Subcutaneous abdominal adipose tissue (tissue), 5 donors: ENCODE results near the gene SLC25A47.

Experiments
- H3K27ac ChIP-seq: one replicate; pipeline ENCODE4 v1.7.0; 2013; ENCODE audit warnings: low read depth, mild to moderate bottlenecking, inconsistent platforms, low read length, moderate library complexity
- H3K27me3 ChIP-seq, 5 donors: one replicate each; pipeline ENCODE4 v1.7.0; 2013; ENCODE audit warnings: low read length in 5 of 5, inconsistent platforms in 1 of 5; ENCODE audit not compliant: control insufficient read depth in 5 of 5, insufficient read depth in 4 of 5
- H3K36me3 ChIP-seq, 5 donors: one replicate each; pipeline ENCODE4 v1.7.0; 2013; ENCODE audit warnings: low read length in 5 of 5; ENCODE audit not compliant: control insufficient read depth in 5 of 5, insufficient read depth in 5 of 5
- H3K4me1 ChIP-seq, 5 donors: one replicate each; pipeline ENCODE4 v1.7.0; 2013; ENCODE audit warnings: low read length in 5 of 5, mild to moderate bottlenecking in 3 of 5, moderate library complexity in 1 of 5; ENCODE audit not compliant: control insufficient read depth in 5 of 5, insufficient read depth in 5 of 5
- H3K4me3 ChIP-seq, 5 donors: one replicate each; pipeline ENCODE4 v1.7.0; 2013; ENCODE audit warnings: low read length in 5 of 5, low read depth in 1 of 5
- H3K9ac ChIP-seq, 5 donors: one replicate each; pipeline ENCODE4 v1.7.0; 2013; ENCODE audit warnings: low read length in 5 of 5, mild to moderate bottlenecking in 4 of 5, moderate library complexity in 3 of 5
- H3K9me3 ChIP-seq, 5 donors: one replicate each; pipeline ENCODE4 v1.7.0; 2013; ENCODE audit warnings: low read length in 5 of 5; ENCODE audit not compliant: control insufficient read depth in 5 of 5
- donor health status: healthy.
- donor health status: healthy.
- donor health status: healthy.
- donor health status: healthy.
- donor health status: healthy.

SLC25A47 gene

DNA sequence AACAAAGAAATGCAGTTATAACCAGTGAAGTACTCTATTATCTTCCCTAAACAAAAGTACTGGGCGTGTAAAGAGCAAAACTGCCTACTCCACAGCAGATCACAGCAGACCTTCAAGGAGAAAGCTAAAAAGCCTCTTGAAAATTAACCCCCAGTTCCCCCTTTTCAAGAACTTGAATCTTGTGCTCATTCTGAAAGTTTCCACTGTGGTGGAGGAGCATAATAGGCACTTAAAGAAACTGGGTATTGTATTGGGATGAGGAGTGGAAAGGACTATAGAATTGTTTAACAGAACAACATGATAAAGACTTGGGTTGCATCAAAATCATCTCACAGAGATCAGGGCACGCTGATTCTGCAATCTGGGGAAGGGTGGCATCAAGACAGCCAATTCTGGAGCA is 51.1 kb downstream of the SLC25A47 start:
- H3K27me3 ChIP-seq = no peaks in the 10 kb centered on the region
- H3K9ac ChIP-seq = peak overlapping the region in 3 of 5 donors; percentile 75 to 85 (median 78)
- peak overlapping the region; percentile 98 for H3K27ac ChIP-seq
- H3K4me3 ChIP-seq = peak overlapping the region; percentile 23 to 92 (median 78)
- no peaks in the 10 kb centered on the region for H3K9me3 ChIP-seq
- peaks cover 3 to 54% (median 29%) of the 10 kb centered on the region in 5 donors for H3K4me1 ChIP-seq
- peaks cover 0 to 6% (median 3%) of the 10 kb centered on the region in 5 donors for H3K36me3 ChIP-seq

GRCh38 chr14:100374876-100375265 is 51.7 kb downstream of the SLC25A47 start:
- peaks cover 0 to 5% (median 3%) of the 10 kb centered on the region in 5 donors for H3K36me3 ChIP-seq
- H3K27me3 ChIP-seq = no peaks in the 10 kb centered on the region
- peaks cover 3 to 51% (median 29%) of the 10 kb centered on the region in 5 donors for H3K4me1 ChIP-seq
- peak overlapping the region; percentile 23 to 92 (median 78) for H3K4me3 ChIP-seq
- H3K27ac ChIP-seq = peak overlapping the region; percentile 98
- H3K9ac ChIP-seq = peak overlapping the region in 4 of 5 donors; percentile 76 to 90 (median 82)
- no peaks in the 10 kb centered on the region for H3K9me3 ChIP-seq

- peaks cover 0 to 3% (median 0%) of the 10 kb centered on the region in 5 donors for H3K36me3 ChIP-seq
- H3K27ac ChIP-seq = peak overlapping the region; percentile 98
- peak overlapping the region; percentile 72 to 92 (median 78) for H3K4me3 ChIP-seq
- no peaks in the 10 kb centered on the region for H3K27me3 ChIP-seq
- H3K4me1 ChIP-seq = peaks cover 3 to 47% (median 29%) of the 10 kb centered on the region in 5 donors
- H3K9ac ChIP-seq = peak overlapping the region; percentile 85 to 91 (median 90)
- H3K9me3 ChIP-seq = no peaks in the 10 kb centered on the region
These were observed 52.3 kb downstream of the SLC25A47 start for GRCh38 chr14:100375266-100375962.

DNA sequence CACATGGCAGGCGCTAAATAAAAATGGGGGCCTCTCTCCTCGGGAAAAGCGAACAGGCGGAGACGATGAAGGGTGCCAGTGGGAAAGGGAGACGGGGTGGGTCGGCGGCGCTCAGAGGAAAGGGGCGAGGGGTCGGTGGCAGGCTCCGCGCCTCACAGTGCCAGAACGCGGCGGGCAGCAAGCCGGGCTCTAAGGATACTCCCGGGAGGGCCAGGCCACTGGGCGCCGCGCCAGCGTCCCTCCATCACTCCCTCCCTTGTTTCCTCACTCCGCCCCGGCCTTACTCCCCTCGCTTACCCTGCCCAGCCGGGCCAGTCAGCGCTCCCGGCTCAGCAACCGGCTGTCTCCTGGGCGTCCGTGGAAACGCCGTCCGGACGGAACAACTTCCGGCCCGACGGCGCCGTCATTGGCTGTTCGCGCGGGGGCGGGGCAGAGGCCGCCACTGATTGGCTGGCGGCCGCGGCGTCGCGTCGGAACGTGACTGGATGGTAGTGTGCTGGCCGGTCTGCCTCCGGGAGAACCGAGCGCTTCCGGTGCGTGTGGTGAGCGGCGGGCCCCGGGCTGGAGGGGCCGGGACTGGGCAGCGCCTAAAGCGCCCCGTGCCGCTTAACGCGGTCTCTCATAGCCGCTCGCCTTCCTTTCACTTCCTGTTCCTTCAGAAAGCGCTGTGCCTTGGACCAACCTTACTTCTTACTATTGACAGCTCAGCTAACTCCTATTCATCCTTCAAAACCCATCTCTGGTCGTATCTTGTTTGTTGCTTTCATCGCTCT is 53.0 kb downstream of the SLC25A47 start, which contains the start of gene WDR25:
WDR25 (plus strand) TSS at position 523 of the 773 bp plus-strand sequence.
- Histone ChIP-seq H3K36me3 (peaks cover 0 to 5% (median 4%) of the 10 kb centered on the region in 5 donors), H3K4me1 (peaks cover 3 to 47% (median 29%) of the 10 kb centered on the region in 5 donors), H3K9me3 (no peaks in the 10 kb centered on the region), H3K27ac (peak within 1 kb of the TSS; percentile 98), H3K4me3 (peak within 1 kb of the TSS; percentile 72 to 92 (median 78)), H3K27me3 (no peaks in the 10 kb centered on the region), H3K9ac (peak within 1 kb of the TSS; percentile 85 to 91 (median 90))

- H3K4me1 ChIP-seq = peaks cover 3 to 47% (median 29%) of the 10 kb centered on the region in 5 donors
These were observed 53.6 kb downstream of the SLC25A47 start for GRCh38 chr14:100376751-100377171.

More at GRCh38 chr14:100376751-100377171, 53.6 kb downstream of the SLC25A47 start:
- Histone ChIP-seq H3K9me3 (no peaks in the 10 kb centered on the region), H3K27ac (peak overlapping the region; percentile 98), H3K36me3 (peaks cover 0 to 11% (median 7%) of the 10 kb centered on the region in 5 donors), H3K27me3 (no peaks in the 10 kb centered on the region), H3K9ac (peak overlapping the region; percentile 70 to 85 (median 75)), H3K4me3 (peak overlapping the region; percentile 55 to 85 (median 78))
